Measurements from ENCODE around the gene DPH7.

- TF ChIP-seq POLR2A (IDR thresholded peaks at IDR 0.05; ENCODE audit: extremely low read depth, insufficient read length) (no peak), CTCF (IDR thresholded peaks at IDR 0.05; ENCODE audit: low read depth, low read length) (no peak), MAX (IDR thresholded peaks at IDR 0.05; ENCODE audit: low read depth, low read length) (no peak), MYC (IDR thresholded peaks at IDR 0.05; ENCODE audit: low read depth, low read length) (no peak)
These were observed 25.2 kb upstream of the DPH7 start for GRCh38 chr9:137603879-137604278.
